CD4-positive, alpha-beta T cell (primary cell): Measurements from ENCODE around the gene AGPAT3. TPM values are rescaled to one million over a fixed set of nuclear protein-coding genes. Genes with fewer than 3 reads are reported as not detected.

ENCODE experiments used
- ATAC-seq: fragments of 200-7000 bp; cut with Tn5 transposase; one replicate; pipeline ENCODE4 v1.10.0; 2022; ENCODE audit warnings: mild to moderate bottlenecking; ENCODE audit not compliant: poor library complexity
- CTCF ChIA-PET: fragments of 350-600 bp; sonication (Branson Sonifier 250); formaldehyde crosslinking; loops from one replicate; lab custom pipeline; 2021; ENCODE audit warnings: antibody characterized with exemption, inconsistent platforms; lab: Charles Lee
- POLR2A ChIA-PET: fragments of 350-600 bp; sonication (Branson Sonifier 250); formaldehyde crosslinking; loops from one replicate; lab custom pipeline; 2021; ENCODE audit warnings: antibody characterized with exemption, inconsistent platforms; lab: Charles Lee
- DNase-seq, 14 experiments: peaks; one replicate each; pipeline ENCODE4 v3.0.0-alpha.2; 2013 to 2020; ENCODE audit warnings: mixed read lengths in 2 of 14
- H3K27ac ChIP-seq, 2 donors: one replicate each; pipeline versions ENCODE4 v1.5.1 to v1.7.0; 2013; ENCODE audit warnings: low read length in 2 of 2, low read depth in 1 of 2, mild to moderate bottlenecking in 1 of 2
- H3K27me3 ChIP-seq, 2 experiments: 1 replicate in 1 of 2; 2 replicates in 1 of 2; pipeline versions ENCODE4 v1.6.1 to v1.7.0; 2013; ENCODE audit warnings: low read length in 2 of 2, control low read depth in 1 of 2, mild to moderate bottlenecking in 1 of 2, moderate library complexity in 1 of 2; ENCODE audit not compliant: insufficient read depth in 2 of 2, control insufficient read depth in 1 of 2
- H3K36me3 ChIP-seq: one replicate; pipeline ENCODE4 v1.6.1; 2013; ENCODE audit warnings: low read length, control low read depth; ENCODE audit not compliant: insufficient read depth
- H3K4me1 ChIP-seq: one replicate; pipeline ENCODE4 v1.6.1; 2013; ENCODE audit warnings: low read length, control low read depth; ENCODE audit not compliant: insufficient read depth
- H3K4me3 ChIP-seq: one replicate; pipeline ENCODE4 v1.5.1; 2013; ENCODE audit warnings: mild to moderate bottlenecking, low read length, moderate library complexity
- H3K9me3 ChIP-seq, 2 experiments: 1 replicate in 1 of 2; 2 replicates in 1 of 2; pipeline versions ENCODE4 v1.6.1 to v1.7.0; 2013; ENCODE audit warnings: low read length in 2 of 2, mild to moderate bottlenecking in 2 of 2, control low read depth in 1 of 2, moderate library complexity in 1 of 2; ENCODE audit not compliant: control insufficient read depth in 1 of 2, insufficient read depth in 1 of 2
- H3K27ac Mint-ChIP-seq: one replicate; pipeline ENCODE4 v1.8.0; 2020; ENCODE audit warnings: mixed read lengths
- H3K27me3 Mint-ChIP-seq: one replicate; pipeline ENCODE4 v1.8.0; 2021; ENCODE audit warnings: mixed read lengths
- H3K36me3 Mint-ChIP-seq: one replicate; pipeline ENCODE4 v1.8.0; 2021; ENCODE audit warnings: low read depth, mixed read lengths
- H3K4me1 Mint-ChIP-seq: one replicate; pipeline ENCODE4 v1.8.0; 2021; ENCODE audit warnings: low read depth, mixed read lengths
- H3K4me3 Mint-ChIP-seq: one replicate; pipeline ENCODE4 v1.8.0; 2020; ENCODE audit warnings: mild to moderate bottlenecking, mixed read lengths
- H3K9me3 Mint-ChIP-seq: one replicate; pipeline ENCODE4 v1.8.0; 2020; ENCODE audit warnings: mixed read lengths
- intact Hi-C, 2 experiments: fragments of 100-400 bp; cut with DNase I in 1 of 2; cut with micrococcal nuclease in 1 of 2; formaldehyde crosslinking; loops; one replicate each; pipeline versions ENCODE4 v1.15.1 to v1.9.0; 2023 to 2025; cut with DNase I, micrococcal nuclease
- total RNA-seq, 174 experiments: library from RNA in 2 of 174; stranded (reverse) in 2 of 174; gene quantifications; one replicate each; pipeline ENCODE4 v1.2.3 and lab custom pipeline; 2021 to 2026
- TF ChIP-seq, protein P1 (sequence below): fragments of 200-600 bp; IDR thresholded peaks from one replicate; pipeline ENCODE4 v1.8.0; 2022; ENCODE audit warnings: antibody characterized with exemption, mild to moderate bottlenecking

Gene AGPAT3
- total RNA-seq, 2 experiments from 2014 or later = 40.8 to 43.4 TPM

DNA sequence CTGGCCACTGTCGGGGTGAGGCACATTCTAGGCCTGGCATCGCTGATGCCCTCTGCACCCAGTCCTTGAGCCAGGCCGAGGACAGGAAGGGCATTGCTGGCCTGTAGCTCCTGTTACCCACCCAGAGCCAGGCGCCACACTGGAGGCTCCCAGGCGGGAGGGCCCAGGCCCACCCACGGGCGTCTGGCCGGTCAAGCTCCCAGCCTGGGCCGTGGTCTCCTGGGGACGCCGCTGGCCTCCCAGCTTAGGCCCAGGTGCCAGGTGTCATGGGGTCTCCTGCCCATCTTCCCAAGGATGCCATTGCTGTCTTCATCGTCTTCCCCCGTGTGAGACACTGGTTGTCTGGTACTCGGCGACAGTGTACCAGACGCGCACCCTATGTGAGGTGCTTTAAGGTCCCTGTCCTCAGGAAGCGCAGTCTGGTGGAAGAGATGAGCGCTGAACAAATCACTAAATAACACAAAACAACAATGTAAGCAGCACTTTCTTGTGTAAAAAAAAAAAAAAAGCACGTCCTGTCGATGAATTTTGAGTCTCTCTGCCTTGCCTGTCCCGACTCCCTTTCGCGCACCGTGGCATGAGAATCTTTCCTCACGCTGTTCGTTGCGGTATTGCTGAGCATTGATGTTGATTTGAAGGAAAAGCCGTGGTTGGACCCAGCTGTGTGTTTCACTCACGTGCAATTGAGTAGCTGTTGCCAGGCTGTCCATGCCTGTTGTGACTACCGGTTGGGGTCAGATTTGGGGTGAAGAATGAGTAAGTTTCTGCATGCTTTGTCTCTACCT is 120.1 kb downstream of the AGPAT3 start:
- no peak overlapping the region for H3K4me3 ChIP-seq
- H3K9me3 ChIP-seq = no peaks in the 10 kb centered on the region
- H3K4me1 ChIP-seq = peaks cover 7% of the 10 kb centered on the region
- peaks cover 11% of the 10 kb centered on the region for H3K36me3 Mint-ChIP-seq
- DNase-seq = peak in 1 of 14 experiments; percentile 13
- H3K4me1 Mint-ChIP-seq = peaks cover 20% of the 10 kb centered on the region
- peaks cover 19% of the 10 kb centered on the region for H3K36me3 ChIP-seq
- intact Hi-C loops = loop anchor here in 1 of 2 experiments (10.0 kb wide), 1 partner anchor 50 kb away; no protein-coding TSS in a partner anchor
- H3K27ac ChIP-seq = no peak overlapping the region
- H3K9me3 Mint-ChIP-seq = no peaks in the 10 kb centered on the region
- ATAC-seq = peak; percentile 68
- H3K4me3 Mint-ChIP-seq = no peak overlapping the region
- TF ChIP-seq, protein P1, sequence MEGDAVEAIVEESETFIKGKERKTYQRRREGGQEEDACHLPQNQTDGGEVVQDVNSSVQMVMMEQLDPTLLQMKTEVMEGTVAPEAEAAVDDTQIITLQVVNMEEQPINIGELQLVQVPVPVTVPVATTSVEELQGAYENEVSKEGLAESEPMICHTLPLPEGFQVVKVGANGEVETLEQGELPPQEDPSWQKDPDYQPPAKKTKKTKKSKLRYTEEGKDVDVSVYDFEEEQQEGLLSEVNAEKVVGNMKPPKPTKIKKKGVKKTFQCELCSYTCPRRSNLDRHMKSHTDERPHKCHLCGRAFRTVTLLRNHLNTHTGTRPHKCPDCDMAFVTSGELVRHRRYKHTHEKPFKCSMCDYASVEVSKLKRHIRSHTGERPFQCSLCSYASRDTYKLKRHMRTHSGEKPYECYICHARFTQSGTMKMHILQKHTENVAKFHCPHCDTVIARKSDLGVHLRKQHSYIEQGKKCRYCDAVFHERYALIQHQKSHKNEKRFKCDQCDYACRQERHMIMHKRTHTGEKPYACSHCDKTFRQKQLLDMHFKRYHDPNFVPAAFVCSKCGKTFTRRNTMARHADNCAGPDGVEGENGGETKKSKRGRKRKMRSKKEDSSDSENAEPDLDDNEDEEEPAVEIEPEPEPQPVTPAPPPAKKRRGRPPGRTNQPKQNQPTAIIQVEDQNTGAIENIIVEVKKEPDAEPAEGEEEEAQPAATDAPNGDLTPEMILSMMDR = no peak
- no peaks in the 10 kb centered on the region for H3K27me3 ChIP-seq
- no peaks in the 10 kb centered on the region for H3K27me3 Mint-ChIP-seq
- peak overlapping the region; percentile 73 for H3K27ac Mint-ChIP-seq
- POLR2A ChIA-PET = interaction anchor here (0.6 kb wide), 1 partner anchor 100 kb away, joined by 3 read pairs; no protein-coding TSS in a partner anchor
- CTCF ChIA-PET = interaction anchor here (0.7 to 1.7 kb wide), 2 partner anchors 10 to 1093 kb away, joined by 3 to 7 read pairs; no protein-coding TSS in a partner anchor

DNA sequence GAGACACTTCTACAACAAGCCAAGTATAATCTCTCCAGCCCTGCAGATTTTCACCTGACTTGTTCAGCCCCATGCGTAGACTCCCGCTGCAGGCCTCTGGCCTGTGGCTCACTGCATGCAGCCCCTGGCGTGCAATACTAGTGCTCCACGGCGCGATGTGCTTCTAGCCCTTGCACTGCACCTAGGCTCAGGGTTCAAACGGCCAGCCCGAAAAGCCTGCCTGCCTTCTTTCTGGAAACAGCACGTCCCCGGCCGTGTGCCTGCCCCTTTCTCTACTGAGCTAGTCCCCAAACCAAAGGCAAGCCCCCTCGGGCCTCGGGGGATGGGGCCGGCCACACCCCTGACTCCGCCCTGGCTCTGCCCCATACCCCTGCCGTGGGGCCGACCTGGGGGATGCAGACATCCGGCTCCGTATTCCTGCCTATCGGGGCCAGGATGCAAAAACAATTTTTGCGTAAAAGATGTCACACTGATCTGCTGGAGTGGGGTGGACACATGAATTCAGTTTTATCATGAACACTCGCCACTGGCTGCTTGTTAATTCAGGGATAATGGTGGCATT is 120.7 kb downstream of the AGPAT3 start:
- ChIA-PET CTCF (interaction anchor here (0.7 to 1.7 kb wide), 3 partner anchors 10 to 1093 kb away, joined by 3 to 7 read pairs (median 4); no protein-coding TSS in a partner anchor), POLR2A (no interaction called here)
- no peak overlapping the region for H3K4me3 ChIP-seq
- H3K9me3 ChIP-seq = no peaks in the 10 kb centered on the region
- DNase-seq (peak in 1 of 14 experiments; percentile 13), ATAC-seq (peak; percentile 25)
- Mint-ChIP-seq H3K4me3 (no peak overlapping the region), H3K9me3 (no peaks in the 10 kb centered on the region), H3K36me3 (peaks cover 9% of the 10 kb centered on the region), H3K27ac (peak overlapping the region; percentile 73), H3K4me1 (peaks cover 20% of the 10 kb centered on the region), H3K27me3 (no peaks in the 10 kb centered on the region)
- peaks cover 7% of the 10 kb centered on the region for H3K4me1 ChIP-seq
- intact Hi-C loops = loop anchor here in 1 of 2 experiments (10.0 kb wide), 1 partner anchor 49 kb away; no protein-coding TSS in a partner anchor
- no peak overlapping the region for H3K27ac ChIP-seq
- TF ChIP-seq, protein P1 = no peak
- peaks cover 14% of the 10 kb centered on the region for H3K36me3 ChIP-seq
- no peaks in the 10 kb centered on the region for H3K27me3 ChIP-seq

DNA sequence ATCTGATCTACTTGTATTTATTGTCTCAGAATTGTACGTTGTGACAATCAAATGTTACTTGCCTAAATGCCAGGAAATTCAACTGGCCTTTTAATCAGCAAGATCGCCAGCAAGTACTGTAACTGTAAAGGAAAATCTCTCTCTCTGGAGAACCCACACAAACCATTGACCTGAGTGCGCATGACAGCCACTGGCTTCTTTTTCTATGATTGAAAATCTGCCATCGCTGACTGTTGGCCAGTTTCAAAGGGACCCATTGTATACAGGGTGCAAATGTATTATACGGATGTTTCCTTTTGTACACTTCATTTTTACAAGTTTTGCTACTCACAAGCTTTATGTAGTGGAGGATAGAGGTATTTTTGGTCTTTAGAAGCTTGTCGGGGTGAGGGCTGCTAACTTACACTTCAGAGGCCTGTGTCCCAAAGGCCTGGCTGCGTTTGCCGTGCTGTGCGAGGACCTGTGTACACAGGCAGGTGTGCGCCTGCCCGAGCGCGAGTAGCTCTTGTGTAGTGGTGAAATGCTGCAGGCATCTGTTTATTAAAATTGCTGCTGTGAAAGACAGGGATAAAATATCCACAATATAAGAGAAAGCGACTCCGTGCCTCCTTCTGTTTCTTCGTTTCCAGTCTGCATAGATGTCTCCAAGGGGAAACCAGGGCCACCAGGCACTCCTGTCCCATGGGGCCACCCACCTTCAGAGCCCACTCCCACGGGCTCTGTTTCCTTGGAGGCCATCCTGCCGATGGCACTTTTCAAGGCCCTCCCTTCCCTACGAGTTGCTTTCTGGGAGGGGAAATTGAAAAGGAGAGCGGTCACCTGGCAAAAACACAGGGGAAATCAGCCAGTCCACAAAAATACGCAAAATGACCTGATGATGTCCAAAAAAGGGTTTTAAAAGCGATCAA is 121.8 kb downstream of the AGPAT3 start:
- intact Hi-C loops = loop anchor here in 1 of 2 experiments (10.0 kb wide), 1 partner anchor 48 kb away; no protein-coding TSS in a partner anchor
- H3K36me3 ChIP-seq = peaks cover 5% of the 10 kb centered on the region
- peaks cover 20% of the 10 kb centered on the region for H3K4me1 Mint-ChIP-seq
- H3K27ac ChIP-seq = no peak overlapping the region
- no peak overlapping the region for H3K4me3 ChIP-seq
- H3K27me3 ChIP-seq = no peaks in the 10 kb centered on the region
- H3K4me1 ChIP-seq = peaks cover 7% of the 10 kb centered on the region
- CTCF ChIA-PET = interaction anchor here (1.2 kb wide), 1 partner anchor 12 kb away, joined by 4 read pairs; no protein-coding TSS in a partner anchor
- peaks cover 8% of the 10 kb centered on the region for H3K36me3 Mint-ChIP-seq
- no peaks in the 10 kb centered on the region for H3K27me3 Mint-ChIP-seq
- H3K9me3 ChIP-seq = no peaks in the 10 kb centered on the region
- H3K9me3 Mint-ChIP-seq = no peaks in the 10 kb centered on the region
- TF ChIP-seq, protein P1 = no peak
- DNase-seq (no peak), ATAC-seq (no peak)
- POLR2A ChIA-PET = no interaction called here
- H3K27ac Mint-ChIP-seq = peak overlapping the region; percentile 73
- no peak overlapping the region for H3K4me3 Mint-ChIP-seq
